HUES64 (cell line): Measurements from ENCODE around the gene COL23A1.

Experiments used
- H3K27ac ChIP-seq: 2 replicates; pipeline ENCODE4 v1.7.0; 2013; ENCODE audit warnings: low read depth, low read length, inconsistent platforms
- H3K27me3 ChIP-seq: 2 replicates; pipeline ENCODE4 v1.6.1; 2013; ENCODE audit warnings: mild to moderate bottlenecking, low read length; ENCODE audit not compliant: insufficient read depth
- H3K36me3 ChIP-seq: 2 replicates; pipeline ENCODE4 v1.6.1; 2013; ENCODE audit warnings: mild to moderate bottlenecking, low read length; ENCODE audit not compliant: insufficient read depth
- H3K4me1 ChIP-seq: 2 replicates; pipeline ENCODE4 v1.6.1; 2013; ENCODE audit warnings: mild to moderate bottlenecking, low read length, moderate library complexity; ENCODE audit not compliant: insufficient read depth
- H3K4me3 ChIP-seq: 2 replicates; pipeline ENCODE4 v1.5.1; 2013; ENCODE audit warnings: mild to moderate bottlenecking, low read length, moderate library complexity
- H3K9ac ChIP-seq: 2 replicates; pipeline ENCODE4 v1.6.1; 2013; ENCODE audit warnings: mild to moderate bottlenecking, low read depth, low read length
- H3K9me3 ChIP-seq: 2 replicates; pipeline ENCODE4 v1.6.1; 2013; ENCODE audit warnings: low read depth, low read length; ENCODE audit not compliant: insufficient read depth
- WGBS: fragments of 150-250, 120-280 bp; methylation state at CpG from one replicate; pipeline ENCODE4 v1.1.7; 2013; ENCODE audit warnings: missing lambda C conversion rate; 5-methylcytosine and 5-hydroxymethylcytosine counted together

COL23A1 gene

DNA sequence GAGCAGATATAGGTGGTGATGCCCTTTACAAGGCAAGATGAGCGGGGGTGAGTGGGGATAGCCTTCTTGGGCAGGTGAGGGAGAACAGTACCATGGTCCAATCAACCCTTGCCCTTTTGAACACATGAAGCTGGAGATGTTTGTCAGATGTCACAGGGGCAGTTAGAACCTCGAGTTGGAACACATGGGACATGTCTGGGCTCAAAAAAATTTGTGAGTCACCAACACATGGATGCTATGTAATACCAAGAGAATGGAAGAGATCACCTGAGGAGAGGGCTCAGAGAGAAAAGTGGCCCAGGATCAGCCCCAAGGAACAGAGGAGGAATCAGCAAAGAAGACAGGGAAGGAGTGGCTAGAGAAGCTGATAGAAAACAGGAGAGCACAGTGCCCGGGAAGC, 362.3 kb downstream of the COL23A1 start:
- Histone ChIP-seq H3K27ac (no peak overlapping the region), H3K27me3 (no peaks in the 10 kb centered on the region), H3K9ac (no peak overlapping the region), H3K36me3 (peaks cover 50% of the 10 kb centered on the region), H3K4me3 (no peak overlapping the region), H3K4me1 (peaks cover 19% of the 10 kb centered on the region), H3K9me3 (no peaks in the 10 kb centered on the region)
- 93% methylated on average over 3 of the region's 3 CpGs for WGBS

GRCh38 chr5:178227138-178227659, 363.0 kb downstream of the COL23A1 start:
- Histone ChIP-seq H3K27ac (no peak overlapping the region), H3K9ac (no peak overlapping the region), H3K27me3 (no peaks in the 10 kb centered on the region), H3K9me3 (no peaks in the 10 kb centered on the region), H3K4me3 (no peak overlapping the region), H3K4me1 (peaks cover 19% of the 10 kb centered on the region), H3K36me3 (peaks cover 53% of the 10 kb centered on the region)
- 84% methylated on average over 4 of the region's 4 CpGs for WGBS

- WGBS: 95% methylated on average over 6 of the region's 6 CpGs
- H3K9me3 ChIP-seq: no peaks in the 10 kb centered on the region
- peaks cover 61% of the 10 kb centered on the region for H3K36me3 ChIP-seq
- H3K9ac ChIP-seq: no peak overlapping the region
- no peak overlapping the region for H3K27ac ChIP-seq
- H3K27me3 ChIP-seq: no peaks in the 10 kb centered on the region
- no peak overlapping the region for H3K4me3 ChIP-seq
- H3K4me1 ChIP-seq: peaks cover 14% of the 10 kb centered on the region
Measured at GRCh38 chr5:178225174-178225573, 365.0 kb downstream of the COL23A1 start.

DNA sequence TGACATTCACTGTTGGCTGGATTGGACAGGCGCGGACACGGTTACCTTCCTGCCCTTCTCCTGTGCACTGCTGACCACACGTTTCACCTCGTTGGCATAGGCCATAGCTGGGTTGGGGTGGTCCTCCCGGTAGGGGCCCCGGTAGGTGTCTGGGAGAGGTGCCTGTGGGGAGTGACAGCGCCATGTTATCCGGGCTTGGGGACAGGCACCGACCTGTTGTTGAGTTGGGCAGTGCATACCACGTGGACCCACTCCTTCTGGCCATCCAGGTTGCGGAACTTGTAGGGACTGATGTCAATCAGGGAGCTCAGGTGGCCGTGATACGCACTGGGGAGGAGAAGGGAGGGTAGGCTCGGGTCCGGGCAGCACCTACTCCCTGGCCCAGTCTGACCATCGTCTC, 365.8 kb downstream of the COL23A1 start:
- Histone ChIP-seq H3K9ac (no peak overlapping the region), H3K36me3 (peaks cover 53% of the 10 kb centered on the region)
- WGBS: 93% methylated on average over 17 of the region's 17 CpGs

GRCh38 chr5:178223828-178224335, 366.3 kb downstream of the COL23A1 start:
- 61% methylated on average over 13 of the region's 13 CpGs for WGBS
- H3K9ac ChIP-seq: no peak overlapping the region
- H3K36me3 ChIP-seq: peaks cover 52% of the 10 kb centered on the region
- H3K27ac ChIP-seq: peak overlapping the region; percentile 30; the same call in 1 of the 2 replicates
- no peaks in the 10 kb centered on the region for H3K9me3 ChIP-seq
- H3K27me3 ChIP-seq: no peaks in the 10 kb centered on the region
- H3K4me1 ChIP-seq: peaks cover 14% of the 10 kb centered on the region
- no peak overlapping the region for H3K4me3 ChIP-seq

More for the DNA sequence above, 365.8 kb downstream of the COL23A1 start:
- H3K4me3 ChIP-seq: no peak overlapping the region
- no peaks in the 10 kb centered on the region for H3K9me3 ChIP-seq
- no peak overlapping the region for H3K27ac ChIP-seq
- H3K27me3 ChIP-seq: no peaks in the 10 kb centered on the region
- H3K4me1 ChIP-seq: peaks cover 14% of the 10 kb centered on the region

GRCh38 chr5:178223196-178223773, 366.9 kb downstream of the COL23A1 start:
- WGBS: 84% methylated on average over 5 of the region's 5 CpGs
- Histone ChIP-seq H3K27ac (no peak overlapping the region), H3K36me3 (peaks cover 52% of the 10 kb centered on the region)

DNA sequence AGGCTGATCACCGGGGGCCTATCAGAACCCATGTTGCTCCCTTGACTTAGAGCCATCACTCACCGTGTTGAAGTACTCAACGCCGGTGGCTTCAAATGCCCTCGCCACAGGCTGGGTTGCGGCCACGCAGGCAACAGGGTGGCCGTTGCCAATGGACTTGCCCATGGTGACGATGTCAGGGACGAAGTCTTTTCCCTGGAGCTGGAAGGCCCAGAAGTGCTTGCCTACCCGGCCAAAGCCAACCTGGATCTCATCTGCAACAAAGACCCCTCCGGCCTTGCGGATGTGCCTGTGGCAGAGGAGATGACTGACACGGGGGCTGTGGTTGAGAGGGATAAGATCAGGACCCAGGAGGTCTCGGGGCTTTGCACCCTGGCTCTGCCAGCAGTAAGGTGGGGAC, 367.9 kb downstream of the COL23A1 start:
- peaks cover 45% of the 10 kb centered on the region for H3K36me3 ChIP-seq
- H3K4me1 ChIP-seq: peaks cover 14% of the 10 kb centered on the region
- no peak overlapping the region for H3K9ac ChIP-seq
- H3K9me3 ChIP-seq: no peaks in the 10 kb centered on the region
- no peak overlapping the region for H3K27ac ChIP-seq
- no peaks in the 10 kb centered on the region for H3K27me3 ChIP-seq
- no peak overlapping the region for H3K4me3 ChIP-seq
- WGBS: 96% methylated on average over 15 of the region's 15 CpGs

More at GRCh38 chr5:178223196-178223773, 366.9 kb downstream of the COL23A1 start:
- Histone ChIP-seq H3K4me3 (no peak overlapping the region), H3K4me1 (peaks cover 14% of the 10 kb centered on the region), H3K9ac (no peak overlapping the region), H3K27me3 (no peaks in the 10 kb centered on the region), H3K9me3 (no peaks in the 10 kb centered on the region)

DNA sequence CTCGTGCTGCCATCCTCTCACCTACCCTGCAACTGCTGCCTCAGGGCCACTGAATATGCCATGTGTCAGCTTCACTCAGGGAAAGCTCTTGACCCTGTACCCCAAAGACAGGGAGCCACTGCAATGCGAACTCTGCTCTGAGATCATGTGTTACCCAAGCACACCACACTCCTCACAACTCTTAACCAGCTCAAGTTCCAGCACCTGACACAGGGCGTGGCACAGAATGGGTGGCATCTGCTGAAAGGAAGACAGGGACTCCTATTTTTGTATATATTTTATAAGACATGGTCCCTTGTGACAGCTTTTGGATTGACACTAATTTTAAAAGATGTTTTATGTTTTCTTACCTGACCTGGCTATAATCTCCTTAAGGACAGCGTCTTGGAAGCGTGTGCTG, 368.3 kb downstream of the COL23A1 start:
- no peak overlapping the region for H3K27ac ChIP-seq
- H3K9me3 ChIP-seq: no peaks in the 10 kb centered on the region
- H3K27me3 ChIP-seq: no peaks in the 10 kb centered on the region
- H3K9ac ChIP-seq: no peak overlapping the region
- H3K36me3 ChIP-seq: peaks cover 44% of the 10 kb centered on the region
- 95% methylated on average over 4 of the region's 5 CpGs for WGBS
- peaks cover 14% of the 10 kb centered on the region for H3K4me1 ChIP-seq
- no peak overlapping the region for H3K4me3 ChIP-seq

- Histone ChIP-seq H3K4me3 (no peak overlapping the region), H3K27me3 (no peaks in the 10 kb centered on the region), H3K9ac (no peak overlapping the region), H3K27ac (no peak overlapping the region), H3K4me1 (peaks cover 14% of the 10 kb centered on the region), H3K36me3 (peaks cover 46% of the 10 kb centered on the region), H3K9me3 (no peaks in the 10 kb centered on the region)
- 93% methylated on average over 3 of the region's 3 CpGs for WGBS
Measured at GRCh38 chr5:178221282-178221681, 368.9 kb downstream of the COL23A1 start.

DNA sequence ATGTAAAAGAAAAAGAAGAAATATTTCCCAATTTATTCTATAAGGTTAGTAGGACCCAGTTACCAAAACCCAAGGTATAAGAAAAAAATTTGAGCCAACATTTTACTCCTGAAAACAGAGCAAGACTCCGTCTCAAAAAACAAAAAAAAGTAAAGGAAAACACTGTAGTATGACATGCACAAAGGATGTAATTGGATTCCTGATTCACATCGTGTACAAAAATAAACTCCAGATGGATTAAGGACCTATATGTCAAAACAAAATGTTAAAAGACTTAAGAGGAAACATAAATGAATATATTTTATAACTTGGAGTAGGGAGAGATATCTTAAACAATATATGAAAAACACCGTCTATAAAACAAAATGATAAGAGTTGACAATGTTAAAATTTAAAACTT, 371.4 kb downstream of the COL23A1 start:
- Histone ChIP-seq H3K4me3 (no peak overlapping the region), H3K27me3 (no peaks in the 10 kb centered on the region), H3K4me1 (peaks cover 8% of the 10 kb centered on the region), H3K27ac (no peak overlapping the region), H3K36me3 (peaks cover 66% of the 10 kb centered on the region), H3K9me3 (no peaks in the 10 kb centered on the region), H3K9ac (no peak overlapping the region)
- 100% methylated on average over 1 of the region's 3 CpGs for WGBS

DNA sequence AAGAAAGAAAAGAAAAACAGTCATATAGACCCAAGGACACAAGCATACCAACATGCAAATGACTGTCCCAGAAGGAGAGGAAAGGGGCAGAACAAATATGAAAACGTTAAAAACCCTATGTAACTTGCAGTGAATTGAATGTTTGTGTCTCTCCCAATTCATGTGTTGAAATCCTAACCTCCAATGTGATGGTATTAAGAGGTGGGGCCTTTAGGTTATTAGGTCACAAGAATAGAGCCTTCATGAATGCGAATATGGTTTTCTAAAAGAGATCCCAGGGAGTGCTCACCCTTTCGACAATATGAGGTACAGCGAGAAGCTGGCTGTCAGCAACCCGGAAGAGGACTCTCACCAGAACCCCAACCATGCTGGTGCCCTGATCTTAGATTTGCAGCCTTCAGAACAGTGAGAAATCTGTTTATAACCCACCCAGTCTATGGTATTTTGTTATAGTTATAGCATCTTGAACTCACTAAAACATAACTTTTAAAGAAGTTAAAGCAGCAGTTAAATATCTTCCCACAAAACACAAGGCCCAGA, 371.9 kb downstream of the COL23A1 start:
- no peak overlapping the region for H3K4me3 ChIP-seq
- H3K27ac ChIP-seq: peak overlapping the region; percentile 13; the same call in 1 of the 2 replicates
- 84% methylated on average over 5 of the region's 5 CpGs for WGBS
- no peak overlapping the region for H3K9ac ChIP-seq
- H3K27me3 ChIP-seq: no peaks in the 10 kb centered on the region
- H3K9me3 ChIP-seq: no peaks in the 10 kb centered on the region
- H3K36me3 ChIP-seq: peaks cover 72% of the 10 kb centered on the region
- H3K4me1 ChIP-seq: peaks cover 3% of the 10 kb centered on the region
